ENCODE data around the gene EPDR1.

EPDR1 gene

GRCh38 chr7:37901890-37902524, 18.4 kb upstream of the EPDR1 start:
- no peaks in the 10 kb centered on the region for H3K9me3 ChIP-seq (ENCODE audit: control extremely low read depth in 1 of 5, control insufficient read depth in 4 of 5, insufficient read depth in 2 of 5, low read depth in 1 of 5, low read length in 4 of 5)
- no peak overlapping the region for H3K4me3 ChIP-seq (ENCODE audit: control insufficient read depth in 1 of 7, extremely low read depth in 1 of 7, insufficient read depth in 4 of 7, low read depth in 2 of 7, low read length in 6 of 7)
- H3K36me3 ChIP-seq (ENCODE audit: control insufficient read depth in 4 of 4, insufficient read depth in 4 of 4, low read length in 3 of 4) = no peaks in the 10 kb centered on the region
- no peak overlapping the region for H3K27ac ChIP-seq (ENCODE audit: insufficient read depth in 1 of 2, low read depth in 1 of 2, low read length in 2 of 2, poor library complexity in 1 of 2, severe bottlenecking in 2 of 2)
- no peaks in the 10 kb centered on the region for H3K27me3 ChIP-seq (replicated peaks in 2 of 5; ENCODE audit: control insufficient read depth in 4 of 5, insufficient read depth in 5 of 5, low read length in 4 of 5)
- WGBS (ENCODE audit: insufficient coverage) = 100% methylated on average over 1 of the region's 2 CpGs
- H3K4me1 ChIP-seq (ENCODE audit: control extremely low read depth in 1 of 4, control insufficient read depth in 4 of 4, insufficient read depth in 4 of 4, low read length in 3 of 4) = no peaks in the 10 kb centered on the region
- CTCF ChIA-PET = interaction anchor here (0.6 to 7.3 kb wide), 26 partner anchors 11 to 874 kb away, joined by 3 to 83 read pairs (median 4); partner anchors contain the start of genes EPDR1 and SFRP4
- POLR2A ChIA-PET = interaction anchor here (0.7 kb wide), 1 partner anchor 466 kb away, joined by 3 read pairs; no protein-coding TSS in a partner anchor
- DNase-seq = peak in 1 of 3 donors; percentile 15

DNA sequence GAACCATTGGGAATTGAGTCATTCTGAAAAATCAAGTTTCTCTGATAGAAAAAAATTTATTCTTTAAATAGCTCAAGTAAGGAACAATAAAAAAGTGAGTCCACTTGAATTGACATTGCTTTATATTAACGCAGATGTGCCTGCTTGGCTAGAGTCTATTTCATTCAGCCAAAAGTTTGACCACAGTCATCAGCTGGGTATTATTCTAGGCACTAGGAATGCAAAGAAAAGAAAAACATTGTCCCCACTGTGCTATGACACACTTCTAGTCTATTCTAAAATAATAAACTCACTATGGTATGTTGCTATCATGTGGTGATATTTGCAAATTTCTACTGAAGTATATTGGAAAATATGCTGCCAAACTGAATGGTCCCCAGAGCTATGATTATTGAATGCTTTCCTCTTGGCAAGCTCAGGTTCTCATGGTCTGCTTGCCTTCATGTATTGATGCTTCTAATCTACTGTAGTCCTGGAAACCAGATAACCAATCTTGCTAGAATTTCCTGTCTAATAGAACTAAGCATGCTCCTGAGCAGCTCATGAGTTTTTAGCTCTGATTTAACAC, 12.1 kb upstream of the EPDR1 start:
- ChIA-PET CTCF (interaction anchor here (1.1 to 6.7 kb wide), 6 partner anchors 8 to 466 kb away, joined by 3 to 59 read pairs (median 7); partner anchors contain the start of genes EPDR1 and SFRP4), POLR2A (no interaction called here)
- H3K27me3 ChIP-seq (replicated peaks in 2 of 5; ENCODE audit: control insufficient read depth in 4 of 5, insufficient read depth in 5 of 5, low read length in 4 of 5) = no peaks in the 10 kb centered on the region
- no peak for DNase-seq
- no peaks in the 10 kb centered on the region for H3K36me3 ChIP-seq (ENCODE audit: control insufficient read depth in 4 of 4, insufficient read depth in 4 of 4, low read length in 3 of 4)
- WGBS (ENCODE audit: insufficient coverage) = 67% methylated on average over 1 of the region's 1 CpG
- no peaks in the 10 kb centered on the region for H3K4me1 ChIP-seq (ENCODE audit: control extremely low read depth in 1 of 4, control insufficient read depth in 4 of 4, insufficient read depth in 4 of 4, low read length in 3 of 4)
- no peak overlapping the region for H3K27ac ChIP-seq (ENCODE audit: insufficient read depth in 1 of 2, low read depth in 1 of 2, low read length in 2 of 2, poor library complexity in 1 of 2, severe bottlenecking in 2 of 2)
- no peaks in the 10 kb centered on the region for H3K9me3 ChIP-seq (ENCODE audit: control extremely low read depth in 1 of 5, control insufficient read depth in 4 of 5, insufficient read depth in 2 of 5, low read depth in 1 of 5, low read length in 4 of 5)
- H3K4me3 ChIP-seq (ENCODE audit: control insufficient read depth in 1 of 7, extremely low read depth in 1 of 7, insufficient read depth in 4 of 7, low read depth in 2 of 7, low read length in 6 of 7) = no peak overlapping the region

DNA sequence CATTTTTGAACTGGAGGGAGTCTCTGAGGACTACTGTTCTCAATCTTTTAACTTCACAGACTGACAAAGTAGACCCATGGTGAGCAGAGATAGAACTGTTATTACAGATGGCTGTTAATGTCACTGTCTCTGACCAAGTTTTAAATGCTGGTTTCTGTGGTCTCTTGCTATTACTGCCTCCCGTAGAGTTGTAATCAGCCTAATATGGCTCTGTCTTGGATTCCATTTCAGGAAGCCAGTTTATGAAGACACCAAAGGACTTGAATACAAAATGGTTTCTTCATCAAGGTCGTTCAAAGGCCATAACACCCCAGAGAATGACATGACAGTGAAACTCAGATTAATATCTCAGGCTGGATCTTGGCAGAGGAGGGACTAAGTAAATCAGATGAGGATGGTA, 7.7 kb upstream of the EPDR1 start:
- DNase-seq = no peak
- Histone ChIP-seq H3K9me3 (ENCODE audit: control extremely low read depth in 1 of 5, control insufficient read depth in 4 of 5, insufficient read depth in 2 of 5, low read depth in 1 of 5, low read length in 4 of 5) (no peaks in the 10 kb centered on the region), H3K4me3 (ENCODE audit: control insufficient read depth in 1 of 7, extremely low read depth in 1 of 7, insufficient read depth in 4 of 7, low read depth in 2 of 7, low read length in 6 of 7) (no peak overlapping the region), H3K36me3 (ENCODE audit: control insufficient read depth in 4 of 4, insufficient read depth in 4 of 4, low read length in 3 of 4) (no peaks in the 10 kb centered on the region), H3K27ac (ENCODE audit: insufficient read depth in 1 of 2, low read depth in 1 of 2, low read length in 2 of 2, poor library complexity in 1 of 2, severe bottlenecking in 2 of 2) (no peak overlapping the region), H3K4me1 (ENCODE audit: control extremely low read depth in 1 of 4, control insufficient read depth in 4 of 4, insufficient read depth in 4 of 4, low read length in 3 of 4) (peaks cover 9 to 27% (median 23%) of the 10 kb centered on the region in 4 experiments), H3K27me3 (replicated peaks in 2 of 5; ENCODE audit: control insufficient read depth in 4 of 5, insufficient read depth in 5 of 5, low read length in 4 of 5) (peaks cover 0 to 12% (median 0%) of the 10 kb centered on the region in 5 experiments)
- CTCF ChIA-PET = interaction anchor here (1.1 to 4.3 kb wide), 4 partner anchors 11 to 457 kb away, joined by 3 to 22 read pairs (median 4); no protein-coding TSS in a partner anchor
- POLR2A ChIA-PET = no interaction called here
- WGBS (ENCODE audit: insufficient coverage) = 81% methylated on average over 2 of the region's 2 CpGs

DNA sequence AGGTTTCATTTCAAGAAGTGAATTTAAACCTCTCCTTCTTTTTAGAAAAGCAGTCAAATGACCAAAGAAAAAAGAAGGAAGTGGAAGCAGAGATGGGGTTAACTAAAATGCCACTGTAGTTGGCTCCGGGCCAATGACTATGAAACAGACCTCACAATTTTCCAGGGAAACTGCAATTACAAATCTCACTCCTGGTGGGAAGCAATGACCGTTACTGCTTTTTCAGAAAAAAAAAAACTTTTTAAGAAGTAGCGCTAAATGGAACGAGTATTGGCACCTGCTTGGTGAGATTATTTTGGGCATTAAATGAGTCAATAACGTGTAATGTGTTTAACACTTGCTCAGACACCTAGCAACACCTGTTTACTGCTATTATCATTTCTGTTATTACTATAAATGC, 5.0 kb upstream of the EPDR1 start:
- Histone ChIP-seq H3K4me1 (ENCODE audit: control extremely low read depth in 1 of 4, control insufficient read depth in 4 of 4, insufficient read depth in 4 of 4, low read length in 3 of 4) (peaks cover 9 to 33% (median 29%) of the 10 kb centered on the region in 4 experiments), H3K27me3 (replicated peaks in 2 of 5; ENCODE audit: control insufficient read depth in 4 of 5, insufficient read depth in 5 of 5, low read length in 4 of 5) (peaks cover 0 to 12% (median 0%) of the 10 kb centered on the region in 5 experiments), H3K4me3 (ENCODE audit: control insufficient read depth in 1 of 7, extremely low read depth in 1 of 7, insufficient read depth in 4 of 7, low read depth in 2 of 7, low read length in 6 of 7) (peak overlapping the region in 6 of 7 experiments; percentile 15 to 83 (median 68)), H3K36me3 (ENCODE audit: control insufficient read depth in 4 of 4, insufficient read depth in 4 of 4, low read length in 3 of 4) (no peaks in the 10 kb centered on the region), H3K9me3 (ENCODE audit: control extremely low read depth in 1 of 5, control insufficient read depth in 4 of 5, insufficient read depth in 2 of 5, low read depth in 1 of 5, low read length in 4 of 5) (no peaks in the 10 kb centered on the region), H3K27ac (ENCODE audit: insufficient read depth in 1 of 2, low read depth in 1 of 2, low read length in 2 of 2, poor library complexity in 1 of 2, severe bottlenecking in 2 of 2) (no peak overlapping the region)
- WGBS (ENCODE audit: insufficient coverage) = 0% methylated on average over 4 of the region's 5 CpGs
- DNase-seq = peak; percentile 42 to 68 (median 60)
- CTCF ChIA-PET = interaction anchor here (0.6 kb wide), 1 partner anchor 13 kb away, joined by 3 read pairs; no protein-coding TSS in a partner anchor
- POLR2A ChIA-PET = no interaction called here

DNA sequence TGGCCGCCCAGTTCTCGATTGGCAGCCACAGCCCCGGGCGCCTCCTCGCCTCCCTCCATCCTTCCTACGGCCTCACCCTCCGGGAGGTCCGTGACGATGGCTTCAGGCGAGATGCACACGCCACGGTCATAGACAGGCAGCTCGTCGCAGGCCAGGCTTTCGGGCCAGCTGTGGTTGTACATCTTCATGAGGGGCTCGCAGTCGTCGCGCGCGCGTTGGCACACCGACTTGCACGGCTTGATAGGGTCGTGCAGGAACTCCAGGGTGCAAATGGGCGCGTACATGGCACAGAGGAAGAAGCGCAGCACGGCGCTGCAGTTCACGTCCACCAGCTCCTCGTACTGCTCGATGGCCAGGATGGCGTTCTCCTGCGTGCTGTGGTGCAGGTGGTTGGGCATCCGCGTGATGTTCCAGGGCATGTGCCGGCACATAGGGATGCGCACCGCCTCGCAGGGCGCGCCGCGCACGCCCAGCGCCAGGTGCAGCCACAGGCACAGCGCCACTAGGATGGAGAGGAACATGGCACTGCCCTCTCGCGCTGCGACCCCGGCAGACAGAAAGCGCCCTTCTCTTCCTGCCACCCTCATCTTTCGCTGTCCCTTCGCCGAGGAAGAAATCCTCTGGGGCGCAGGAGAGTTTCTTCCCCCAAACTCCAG, 4.3 kb upstream of the EPDR1 start:
- CTCF ChIA-PET = interaction anchor here (0.6 to 6.9 kb wide), 13 partner anchors 9 to 461 kb away, joined by 3 to 59 read pairs (median 5); no protein-coding TSS in a partner anchor
- 3% methylated on average over 43 of the region's 57 CpGs for WGBS (ENCODE audit: insufficient coverage)
- Histone ChIP-seq H3K4me1 (ENCODE audit: control extremely low read depth in 1 of 4, control insufficient read depth in 4 of 4, insufficient read depth in 4 of 4, low read length in 3 of 4) (peaks cover 9 to 35% (median 31%) of the 10 kb centered on the region in 4 experiments), H3K27me3 (replicated peaks in 2 of 5; ENCODE audit: control insufficient read depth in 4 of 5, insufficient read depth in 5 of 5, low read length in 4 of 5) (peaks cover 0 to 12% (median 0%) of the 10 kb centered on the region in 5 experiments), H3K27ac (ENCODE audit: insufficient read depth in 1 of 2, low read depth in 1 of 2, low read length in 2 of 2, poor library complexity in 1 of 2, severe bottlenecking in 2 of 2) (no peak overlapping the region), H3K4me3 (ENCODE audit: control insufficient read depth in 1 of 7, extremely low read depth in 1 of 7, insufficient read depth in 4 of 7, low read depth in 2 of 7, low read length in 6 of 7) (peak overlapping the region; percentile 38 to 83 (median 63)), H3K9me3 (ENCODE audit: control extremely low read depth in 1 of 5, control insufficient read depth in 4 of 5, insufficient read depth in 2 of 5, low read depth in 1 of 5, low read length in 4 of 5) (no peaks in the 10 kb centered on the region), H3K36me3 (ENCODE audit: control insufficient read depth in 4 of 4, insufficient read depth in 4 of 4, low read length in 3 of 4) (no peaks in the 10 kb centered on the region)
- peak; percentile 24 to 73 (median 53) for DNase-seq
- POLR2A ChIA-PET = no interaction called here

DNA sequence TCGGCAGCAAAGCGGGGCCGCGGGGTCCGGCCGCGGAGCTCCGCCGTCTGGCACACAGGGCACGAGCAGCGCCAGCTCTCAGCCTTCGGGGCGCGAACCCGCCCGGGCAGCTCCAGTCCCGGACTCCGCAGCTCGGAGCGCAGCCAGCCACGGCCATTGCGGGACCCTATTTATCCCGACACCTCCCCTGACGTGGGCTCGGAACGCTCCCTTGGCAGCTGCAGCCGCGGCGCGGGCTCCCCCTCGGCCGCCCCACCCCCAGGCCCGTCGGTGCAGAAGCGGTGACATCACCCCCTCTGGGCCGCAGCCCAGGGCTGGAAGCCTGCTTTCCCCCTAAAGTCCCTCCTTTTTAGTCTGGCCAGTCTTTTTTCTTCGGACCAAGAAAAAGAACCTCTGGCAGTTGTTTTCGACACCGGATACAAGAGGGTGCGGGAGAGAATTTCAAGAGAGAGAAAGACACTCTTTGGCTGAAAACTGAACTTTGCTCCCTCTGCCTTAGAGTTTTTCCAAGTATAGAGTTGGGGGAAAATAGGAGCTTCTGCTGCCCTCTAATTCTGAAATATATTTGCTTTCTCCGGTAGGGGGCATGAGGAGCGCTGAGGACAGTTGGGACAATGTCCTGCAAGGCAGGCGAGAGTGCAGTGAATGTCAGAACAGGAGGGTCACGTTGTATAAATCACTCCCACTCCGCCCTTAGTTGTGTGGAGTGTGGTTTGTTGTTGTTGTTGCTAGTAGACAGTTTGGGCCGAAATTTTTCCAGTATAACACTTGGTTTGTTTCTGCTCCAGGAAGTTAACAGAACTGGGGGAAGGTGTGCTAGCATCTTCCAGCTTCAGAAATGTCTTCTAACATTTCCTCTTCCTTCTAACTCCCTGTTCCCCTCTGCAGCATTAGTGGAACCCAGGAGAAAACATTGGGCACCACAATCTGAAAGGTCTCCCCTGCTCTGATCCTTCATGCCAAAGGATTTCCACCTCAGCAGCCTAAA, 3.5 kb upstream of the EPDR1 start, which contains the start of gene SFRP4:
Gene SFRP4 (minus strand): TSS at position 145 of the 988 bp plus-strand sequence. CDS start 280 bp downstream, outside the sequence.
- Histone ChIP-seq H3K4me3 (ENCODE audit: control insufficient read depth in 1 of 7, extremely low read depth in 1 of 7, insufficient read depth in 4 of 7, low read depth in 2 of 7, low read length in 6 of 7) (peak within 1 kb of the TSS; percentile 38 to 83 (median 63)), H3K9me3 (ENCODE audit: control extremely low read depth in 1 of 5, control insufficient read depth in 4 of 5, insufficient read depth in 2 of 5, low read depth in 1 of 5, low read length in 4 of 5) (no peaks in the 10 kb centered on the region), H3K36me3 (ENCODE audit: control insufficient read depth in 4 of 4, insufficient read depth in 4 of 4, low read length in 3 of 4) (no peaks in the 10 kb centered on the region), H3K27ac (ENCODE audit: insufficient read depth in 1 of 2, low read depth in 1 of 2, low read length in 2 of 2, poor library complexity in 1 of 2, severe bottlenecking in 2 of 2) (no peak within 1 kb of the TSS), H3K27me3 (replicated peaks in 2 of 5; ENCODE audit: control insufficient read depth in 4 of 5, insufficient read depth in 5 of 5, low read length in 4 of 5) (peaks cover 0 to 12% (median 0%) of the 10 kb centered on the region in 5 experiments), H3K4me1 (ENCODE audit: control extremely low read depth in 1 of 4, control insufficient read depth in 4 of 4, insufficient read depth in 4 of 4, low read length in 3 of 4) (peaks cover 13 to 41% (median 36%) of the 10 kb centered on the region in 4 experiments)
- peak; percentile 53 to 63 (median 55) for DNase-seq
- ChIA-PET POLR2A (no interaction called here), CTCF (interaction anchor here (0.9 to 6.9 kb wide), 26 partner anchors 10 to 460 kb away, joined by 3 to 59 read pairs (median 4); no protein-coding TSS in a partner anchor)
- WGBS (ENCODE audit: insufficient coverage) = 0% methylated on average over 37 of the region's 46 CpGs

Measured in common myeloid progenitor, CD34-positive (primary cell).